Stomach (tissue), 4 donors: Measurements from ENCODE around the gene RNPS1.

Experiments
- CTCF ChIP-seq, 7 experiments: fragments of 450-650 bp in 4 of 7; fragments of 200-600 bp in 3 of 7; sonication (generic) in 3 of 7; IDR thresholded peaks; one replicate each; pipeline ENCODE4 v1.5.1; 2016 to 2019; ENCODE audit warnings: antibody characterized with exemption in 7 of 7, control low read depth in 2 of 7, mild to moderate bottlenecking in 1 of 7
- POLR2AphosphoS5 ChIP-seq, 3 donors: sonication (generic); formaldehyde crosslinking; IDR thresholded peaks; one replicate each; pipeline ENCODE4 v1.6.1; 2016; ENCODE audit warnings: antibody characterized with exemption in 3 of 3

GRCh38 chr16:2308089-2308962 is 40.4 kb upstream of the RNPS1 start:
- TF ChIP-seq CTCF (IDR thresholded peaks at IDR 0.05): no peak
- TF ChIP-seq POLR2AphosphoS5 (IDR thresholded peaks at IDR 0.05): no peak
